ENCODE data around the gene TMEM120A.
"Not testable (repeated sequence)": the region's sequence is repeated elsewhere in the genome, so short reads cannot be mapped to it uniquely, and the experiment has no call there.

The TMEM120A gene

GRCh38 chr7:75994388-75995051 lies at the start of gene TMEM120A:
Gene TMEM120A (minus strand): TSS chr7:75994595. CDS start chr7:75994570, 25 bp downstream.
- peak; percentile 98 for DNase-seq (ENCODE audit: low spot score)

- DNase-seq (ENCODE audit: low spot score): no peak
Measured at GRCh38 chr7:76040126-76040525, 45.7 kb upstream of the TMEM120A start.

GRCh38 chr7:76037310-76037709 lies 42.9 kb upstream of the TMEM120A start:
- no peak for DNase-seq (ENCODE audit: low spot score)

GRCh38 chr7:76031964-76032363 lies 37.6 kb upstream of the TMEM120A start:
- DNase-seq (ENCODE audit: low spot score): no peak

GRCh38 chr7:76029682-76030081 lies 35.3 kb upstream of the TMEM120A start:
- DNase-seq (ENCODE audit: low spot score): not testable (repeated sequence)

- DNase-seq (ENCODE audit: low spot score): no peak
Measured at GRCh38 chr7:76023002-76023401, 28.6 kb upstream of the TMEM120A start.

- DNase-seq (ENCODE audit: low spot score): no peak
Measured at GRCh38 chr7:76022026-76022780, 27.8 kb upstream of the TMEM120A start.

- peak; percentile 85 for DNase-seq (ENCODE audit: low spot score)
Measured at GRCh38 chr7:76020031-76020714, 25.8 kb upstream of the TMEM120A start.

- DNase-seq (ENCODE audit: low spot score): not testable (repeated sequence)
Measured at GRCh38 chr7:76018520-76018919, 24.1 kb upstream of the TMEM120A start.

- no peak for DNase-seq (ENCODE audit: low spot score)
Measured at GRCh38 chr7:76016191-76016947, 22.0 kb upstream of the TMEM120A start.

GRCh38 chr7:76011442-76011861 lies 17.1 kb upstream of the TMEM120A start:
- no peak for DNase-seq (ENCODE audit: low spot score)

GRCh38 chr7:76009672-76010600 lies 15.5 kb upstream of the TMEM120A start:
- no peak for DNase-seq (ENCODE audit: low spot score)

- no peak for DNase-seq (ENCODE audit: low spot score)
Measured at GRCh38 chr7:76008156-76008687, 13.8 kb upstream of the TMEM120A start.

- not testable (repeated sequence) for DNase-seq (ENCODE audit: low spot score)
Measured at GRCh38 chr7:76005004-76005403, 10.6 kb upstream of the TMEM120A start.

GRCh38 chr7:76003351-76003750 lies 9.0 kb upstream of the TMEM120A start:
- DNase-seq (ENCODE audit: low spot score): no peak

- no peak for DNase-seq (ENCODE audit: low spot score)
Measured at GRCh38 chr7:76002822-76003221, 8.4 kb upstream of the TMEM120A start.

- DNase-seq (ENCODE audit: low spot score): no peak
Measured at GRCh38 chr7:76002139-76002538, 7.7 kb upstream of the TMEM120A start.

- DNase-seq (ENCODE audit: low spot score): no peak
Measured at GRCh38 chr7:76000566-76000965, 6.2 kb upstream of the TMEM120A start.

- no peak for DNase-seq (ENCODE audit: low spot score)
Measured at GRCh38 chr7:75998038-75998437, 3.6 kb upstream of the TMEM120A start.

GRCh38 chr7:75996476-75996875 lies 2.1 kb upstream of the TMEM120A start:
- no peak for DNase-seq (ENCODE audit: low spot score)

GRCh38 chr7:75995996-75996395 lies 1.6 kb upstream of the TMEM120A start:
- DNase-seq (ENCODE audit: low spot score): no peak
